EL (cell line): ENCODE data around the gene IKBIP.
"Not testable (repeated sequence)": the region's sequence is repeated elsewhere in the genome, so short reads cannot be mapped to it uniquely, and the experiment has no call there.

Source experiments
- DNase-seq: peaks from one replicate; pipeline ENCODE4 v3.0.0-alpha.2; 2016

Gene IKBIP

DNA sequence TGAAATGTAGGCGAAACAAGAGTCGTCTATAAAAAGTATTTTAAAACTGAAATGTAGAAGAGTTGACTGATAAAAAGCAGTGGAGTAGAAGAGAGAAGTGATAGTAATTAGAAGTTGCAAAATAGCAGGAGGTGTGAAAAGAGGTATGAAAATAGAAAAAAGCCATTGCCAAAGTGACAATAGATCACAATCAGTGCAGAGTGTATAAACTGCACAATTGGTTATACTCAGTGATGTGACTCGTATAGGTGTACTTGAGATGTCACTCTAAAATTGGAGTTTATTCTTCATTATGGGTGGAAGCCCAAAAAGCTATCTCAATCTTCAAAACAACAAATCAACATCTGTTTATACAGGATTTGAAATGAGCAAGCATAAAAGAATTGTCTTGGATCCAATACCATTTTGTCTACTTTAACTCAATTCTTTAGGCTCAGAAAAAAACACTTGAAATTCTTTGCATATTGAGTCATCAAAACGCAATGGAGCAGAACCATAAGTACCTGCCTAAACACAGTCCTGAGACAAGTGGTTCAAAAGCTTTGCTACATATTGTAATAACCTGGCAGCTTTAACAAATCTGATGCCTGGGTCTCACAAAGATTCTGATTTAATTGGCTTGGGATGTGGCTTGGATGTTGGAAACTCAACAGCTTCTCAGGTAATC lies 8.8 kb downstream of the IKBIP start:
- peak; percentile 83 for DNase-seq

DNA sequence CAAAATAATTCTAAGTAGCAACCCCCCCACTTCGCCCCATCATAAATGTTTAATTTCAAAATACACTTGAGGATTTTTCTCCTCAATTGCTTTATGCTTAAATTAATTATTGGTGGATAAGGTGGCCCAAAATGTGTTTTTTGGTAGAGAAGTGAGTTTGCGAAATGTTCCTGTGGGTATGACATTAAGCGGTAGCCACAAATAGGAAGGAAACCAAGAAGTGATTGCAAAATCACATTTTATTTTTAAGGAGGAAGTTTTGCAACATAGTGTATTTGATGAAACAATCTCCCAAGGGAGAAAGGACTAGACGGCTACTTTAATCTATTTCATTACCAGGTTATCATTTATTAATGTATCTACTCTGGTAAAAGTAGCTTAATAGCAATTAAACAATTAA lies 25.6 kb downstream of the IKBIP start:
- no peak for DNase-seq

DNA sequence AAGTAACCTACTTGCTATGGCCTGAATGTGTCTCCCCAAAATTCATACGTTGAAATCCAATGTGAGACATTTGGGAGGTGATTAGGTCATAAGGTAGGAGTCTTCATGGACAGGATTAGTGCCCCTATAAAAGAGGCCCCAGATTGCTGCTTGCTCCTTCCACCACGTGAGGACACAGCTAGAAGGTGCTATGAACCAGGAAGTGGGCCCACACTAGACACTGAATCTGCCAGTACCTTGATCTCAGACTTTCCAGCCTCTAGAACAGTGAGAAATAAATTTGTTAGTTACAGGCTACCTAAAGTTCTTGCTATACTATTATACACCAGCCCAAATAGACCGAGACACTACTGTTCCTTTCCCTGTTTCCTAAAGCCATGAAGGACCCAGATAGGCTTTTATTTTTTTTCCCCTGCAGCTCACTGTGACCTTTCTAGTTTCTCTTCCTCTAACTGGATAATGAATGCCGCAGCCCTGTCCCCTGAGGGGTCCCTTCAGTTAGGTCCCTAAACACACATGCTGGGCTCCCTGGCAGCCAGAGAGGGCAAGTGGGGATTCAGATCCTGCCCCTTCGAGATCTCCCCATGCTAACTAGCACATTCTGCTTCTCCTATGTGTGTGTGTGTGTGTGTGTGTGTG lies 31.8 kb downstream of the IKBIP start:
- DNase-seq: no peak

DNA sequence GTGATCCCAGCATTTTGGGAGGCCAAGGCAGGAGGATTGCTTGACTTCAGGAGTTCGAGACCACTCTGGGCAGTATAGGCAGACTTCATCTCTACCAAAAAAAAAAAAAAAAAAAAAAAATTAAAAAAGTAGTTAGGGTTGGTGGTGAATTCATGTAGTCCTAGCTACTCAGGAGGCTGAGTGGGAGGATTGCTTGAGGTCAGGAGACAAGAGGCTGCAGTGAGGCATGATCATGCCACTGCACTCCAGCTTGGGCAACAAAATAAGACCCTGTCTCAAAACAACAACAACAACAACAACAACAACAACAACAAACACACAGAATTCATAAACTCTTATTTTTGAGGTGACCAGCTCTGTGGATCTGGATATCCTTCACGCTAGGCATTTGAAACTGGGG lies 34.0 kb downstream of the IKBIP start:
- DNase-seq: no peak

DNA sequence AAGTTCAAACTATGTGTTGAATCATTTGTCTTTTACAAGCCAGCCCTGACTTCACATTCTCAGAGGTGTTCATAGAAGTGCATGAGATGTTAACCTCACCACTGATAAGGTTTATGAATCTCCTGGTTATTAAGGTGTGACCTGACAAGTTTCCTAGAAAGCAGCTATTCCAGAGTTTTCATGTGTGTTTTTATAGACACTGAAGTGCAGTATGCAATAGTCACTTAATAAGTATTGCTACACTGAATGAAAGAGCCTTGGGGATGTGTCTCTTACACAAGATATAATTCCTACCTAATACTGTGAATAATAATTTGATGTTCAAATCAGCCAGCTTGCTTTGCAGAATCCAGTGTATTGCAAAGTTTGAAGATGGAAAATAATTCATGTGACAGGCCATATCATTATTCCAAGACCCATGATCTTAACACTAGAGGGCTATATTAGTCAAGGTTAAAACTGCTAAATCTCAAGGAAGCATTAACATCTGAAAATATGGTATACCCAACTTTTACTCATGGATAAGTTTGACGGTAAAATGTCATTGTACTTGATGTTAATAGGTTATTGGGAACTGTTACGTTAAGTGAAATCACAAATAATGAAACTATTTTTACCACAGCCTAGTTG lies 38.1 kb downstream of the IKBIP start:
- DNase-seq: no peak

DNA sequence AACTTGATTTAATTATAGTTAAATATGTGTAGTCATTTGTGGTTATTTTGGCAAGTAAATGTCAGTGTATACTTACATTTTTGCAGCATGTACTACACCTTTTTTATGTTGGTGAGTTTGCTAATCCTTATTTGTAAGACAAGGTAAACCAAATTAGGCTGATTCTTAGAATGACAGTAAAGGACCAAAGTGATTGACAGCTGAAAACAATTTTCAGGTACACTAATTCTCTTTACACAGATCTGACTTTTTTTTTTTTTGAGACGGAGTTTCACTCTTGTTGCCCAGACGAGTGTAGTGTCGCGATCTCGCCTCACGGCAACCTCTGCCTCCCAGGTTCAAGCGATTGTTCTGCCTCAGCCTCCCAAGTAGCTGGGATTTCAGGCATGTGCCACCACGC lies 42.7 kb downstream of the IKBIP start:
- DNase-seq: no peak

DNA sequence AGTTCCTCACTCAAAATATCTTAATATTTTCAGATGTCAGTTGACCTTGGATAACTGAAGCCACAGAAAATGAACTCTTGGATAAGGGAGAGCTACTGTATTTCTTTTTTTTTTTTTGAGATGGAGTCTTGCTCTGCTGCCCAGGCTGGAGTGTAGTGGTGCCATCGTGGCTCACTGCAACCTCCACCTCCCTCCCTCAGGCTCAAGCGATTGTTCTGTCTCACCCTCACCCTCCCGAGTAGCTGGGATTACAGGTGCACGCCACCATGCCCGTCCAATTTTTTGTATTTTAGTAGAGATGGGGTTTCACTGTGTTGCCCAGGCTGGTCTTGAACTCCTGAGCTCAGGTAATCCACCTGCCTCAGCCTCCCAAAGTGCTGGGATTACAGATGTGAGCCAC lies 47.3 kb downstream of the IKBIP start:
- not testable (repeated sequence) for DNase-seq

DNA sequence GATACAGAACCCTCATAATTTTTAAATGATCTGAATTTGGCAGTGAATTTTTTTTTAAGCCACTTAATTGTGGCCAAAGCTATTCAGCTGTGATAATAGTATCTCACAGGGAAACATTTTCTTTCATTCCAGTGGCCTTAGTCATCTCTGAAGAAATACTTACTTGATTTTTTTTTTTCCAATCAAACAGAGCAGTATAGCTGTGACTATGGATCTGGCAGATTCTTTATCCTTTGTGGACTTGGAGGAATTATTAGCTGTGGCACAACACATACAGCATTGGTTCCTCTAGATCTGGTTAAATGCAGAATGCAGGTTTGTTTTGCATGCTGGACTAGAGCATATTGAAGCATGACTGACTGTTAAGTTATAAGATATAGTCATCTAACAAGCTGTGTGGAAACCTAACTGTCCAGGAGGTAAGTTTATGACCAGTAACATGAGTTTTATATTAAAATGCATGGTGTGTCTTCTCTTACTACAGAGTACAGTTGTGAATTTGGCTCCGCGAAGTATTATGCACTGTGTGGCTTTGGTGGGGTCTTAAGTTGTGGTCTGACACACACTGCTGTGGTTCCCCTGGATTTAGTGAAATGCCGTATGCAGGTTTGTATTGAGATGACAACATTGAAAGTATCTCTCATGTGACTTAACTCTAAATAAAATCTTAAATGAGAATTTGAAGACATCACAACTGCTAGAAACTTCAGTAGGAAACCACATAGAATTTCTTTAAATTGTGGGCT lies 49.2 kb downstream of the IKBIP start:
- peak; percentile 84 for DNase-seq

DNA sequence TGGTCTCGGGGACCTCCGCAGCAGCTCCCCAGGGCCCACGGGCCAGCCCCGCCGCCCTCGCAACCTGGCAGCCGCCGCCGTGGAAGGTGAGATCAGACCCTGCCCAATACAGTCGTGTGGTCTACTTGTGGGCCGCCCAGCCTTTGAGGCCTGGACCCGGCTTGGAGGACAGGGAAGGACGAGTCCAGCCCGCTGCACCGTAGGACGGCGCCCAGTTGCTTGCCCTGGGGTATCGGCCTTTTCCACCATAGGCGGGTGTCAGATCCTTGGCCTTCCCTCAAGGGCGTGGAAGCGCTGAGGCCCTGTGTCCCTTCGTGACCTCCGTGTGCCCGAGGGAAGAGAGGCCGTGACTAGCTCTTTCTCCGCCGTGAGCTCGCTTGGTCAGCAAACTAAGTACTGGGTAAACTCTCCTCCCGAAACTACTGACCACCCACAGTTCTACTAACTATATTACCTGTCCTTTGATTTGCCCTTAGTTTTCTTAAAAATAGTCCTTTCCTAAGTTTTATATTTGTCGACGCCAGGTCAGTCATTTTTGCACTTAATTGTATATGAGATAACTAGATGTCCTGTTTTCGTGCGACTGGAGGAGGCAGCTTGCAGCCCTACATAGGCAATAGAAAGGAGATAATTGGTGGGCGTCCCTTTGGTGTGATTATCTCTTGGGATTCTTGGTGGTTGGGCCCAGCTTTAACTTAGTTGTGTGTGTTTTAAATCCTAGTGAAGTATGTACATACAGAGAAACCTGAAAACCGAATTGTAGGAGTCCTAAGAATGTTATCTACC lies 50.3 kb downstream of the IKBIP start:
- peak; percentile 21 for DNase-seq

DNA sequence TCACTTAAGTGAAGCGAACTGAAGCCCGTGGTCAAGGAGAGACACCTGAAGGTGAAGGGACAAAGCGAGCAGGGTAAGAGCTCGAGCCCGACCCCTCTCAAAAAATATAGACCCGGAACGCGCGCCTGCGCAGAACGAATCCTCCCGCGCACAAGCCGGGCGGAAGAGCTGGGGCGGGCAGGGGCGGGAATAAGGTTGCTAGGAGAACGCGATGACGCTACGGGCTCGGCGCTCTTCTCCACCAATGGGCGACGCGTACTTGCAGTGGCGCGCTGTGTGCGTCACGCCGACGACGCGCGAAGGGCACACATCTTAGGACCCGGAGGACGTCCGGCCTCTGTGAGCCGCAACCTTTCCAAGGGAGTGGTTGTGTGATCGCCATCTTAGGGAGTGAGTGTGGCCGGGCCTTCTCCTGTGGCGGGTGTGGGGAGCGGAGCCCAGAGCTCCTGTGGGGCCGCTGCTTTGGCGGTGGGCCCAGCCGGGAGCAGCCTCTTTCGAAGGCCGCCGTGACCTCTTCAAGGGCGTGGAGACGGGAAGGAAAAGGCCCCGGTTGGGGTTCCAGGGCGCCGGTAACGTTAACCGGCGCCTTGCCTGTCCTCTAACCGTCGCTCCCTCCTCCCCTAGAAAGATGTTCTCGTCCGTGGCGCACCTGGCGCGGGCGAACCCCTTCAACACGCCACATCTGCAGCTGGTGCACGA lies 51.1 kb downstream of the IKBIP start, which contains the start of gene SLC25A3:
Gene SLC25A3 (plus strand): TSS at position 336 of the 699 bp plus-strand sequence. CDS start 293 bp downstream, at position 629.
- DNase-seq: peak; percentile 97

DNA sequence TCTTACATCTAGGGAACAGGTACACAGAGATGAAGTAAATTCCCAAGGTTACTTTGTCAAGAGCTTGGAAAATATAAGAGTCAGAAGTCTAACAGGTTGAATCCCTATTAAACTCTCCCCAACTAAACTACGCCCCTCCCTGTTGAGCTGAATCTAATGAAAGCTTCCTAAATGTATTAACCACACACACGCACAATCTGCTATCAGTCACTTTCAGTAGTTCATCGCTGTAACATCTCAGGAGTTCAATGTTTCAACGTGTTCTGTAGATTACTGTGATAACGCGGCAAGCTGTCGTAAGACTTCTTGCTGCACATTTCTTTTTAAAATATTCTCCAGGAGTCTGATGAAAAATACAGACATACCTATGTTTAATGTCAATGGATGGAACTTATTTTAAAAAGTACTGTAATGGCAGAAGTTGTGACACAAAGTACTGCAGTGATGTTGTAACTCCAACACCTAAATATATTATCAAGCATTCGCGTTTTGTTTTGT lies 51.7 kb downstream of the IKBIP start:
- DNase-seq: no peak

DNA sequence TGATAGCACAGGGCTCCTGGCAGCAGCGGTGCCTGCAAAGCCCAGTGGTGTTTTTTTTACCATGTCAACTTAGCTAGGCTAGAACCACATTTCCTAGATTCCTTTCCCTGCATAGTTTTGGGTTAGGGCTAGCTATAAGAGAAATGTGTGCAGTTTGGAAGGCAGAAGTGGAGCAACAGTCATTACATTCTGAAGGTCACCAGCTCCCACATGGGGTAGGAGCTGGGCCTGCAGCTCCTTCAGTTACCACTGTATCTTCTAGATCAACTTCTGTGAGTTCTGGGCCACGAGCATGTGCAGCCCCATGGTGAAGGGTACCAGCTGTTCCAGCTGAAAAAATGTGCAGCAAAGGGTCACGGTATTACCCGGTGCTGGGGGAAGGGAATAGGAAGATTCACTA lies 53.4 kb downstream of the IKBIP start:
- no peak for DNase-seq

DNA sequence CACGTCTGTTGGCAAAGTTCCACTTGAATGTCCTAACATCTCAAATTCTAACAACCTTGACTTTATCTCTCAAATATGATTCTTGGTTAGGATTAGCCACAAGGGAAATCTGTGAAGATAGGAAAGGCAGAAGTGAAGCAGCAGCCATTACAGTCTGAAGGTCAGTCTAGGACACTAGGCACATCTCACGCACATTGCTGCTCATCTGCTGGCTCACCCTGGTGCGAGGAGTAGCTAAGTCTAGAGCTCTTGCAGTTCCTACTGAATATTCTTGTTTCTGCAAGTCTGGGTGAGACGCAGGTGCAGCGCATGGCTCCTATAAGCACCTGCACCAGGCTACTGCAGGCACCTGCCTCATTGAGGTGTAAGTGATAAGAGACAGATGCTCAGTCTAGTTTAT lies 57.5 kb downstream of the IKBIP start:
- no peak for DNase-seq

DNA sequence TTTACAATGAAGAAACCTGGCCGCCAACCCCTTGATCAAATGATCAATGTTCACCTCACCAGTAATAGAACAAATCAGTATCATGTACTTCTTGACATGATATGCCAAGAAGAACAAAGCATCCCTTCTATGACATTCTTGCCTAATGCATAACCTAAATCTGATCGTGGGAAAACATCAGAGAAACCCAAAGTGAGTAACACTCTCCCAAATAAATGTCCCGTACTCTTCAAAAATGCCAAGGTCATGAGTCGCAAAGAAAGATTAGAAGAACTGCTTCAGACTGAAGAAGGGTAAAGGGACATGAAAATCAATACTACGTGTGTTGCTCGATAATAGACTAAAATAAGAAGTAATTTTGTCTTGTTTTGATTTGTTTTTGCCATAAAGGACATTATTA lies 62.5 kb downstream of the IKBIP start:
- peak; percentile 66 for DNase-seq

DNA sequence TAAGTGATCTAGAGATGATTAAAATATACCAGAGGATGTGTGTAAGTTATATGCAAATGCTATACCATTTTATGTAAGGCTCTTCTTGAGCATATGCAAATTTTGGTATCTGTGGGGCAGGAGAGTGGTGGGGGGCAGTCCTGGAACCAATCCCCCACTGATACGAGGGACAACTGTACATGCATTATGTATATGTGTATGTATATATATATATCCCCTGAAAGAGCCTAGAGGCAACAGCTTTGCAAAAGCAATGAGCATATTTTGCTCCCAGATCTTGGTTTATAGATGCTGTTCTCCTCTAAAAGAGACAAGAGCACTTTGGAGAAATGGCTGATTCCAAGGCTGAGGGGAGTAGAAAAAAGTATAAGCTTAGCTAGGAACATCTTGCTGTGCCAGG lies 63.5 kb downstream of the IKBIP start:
- no peak for DNase-seq

DNA sequence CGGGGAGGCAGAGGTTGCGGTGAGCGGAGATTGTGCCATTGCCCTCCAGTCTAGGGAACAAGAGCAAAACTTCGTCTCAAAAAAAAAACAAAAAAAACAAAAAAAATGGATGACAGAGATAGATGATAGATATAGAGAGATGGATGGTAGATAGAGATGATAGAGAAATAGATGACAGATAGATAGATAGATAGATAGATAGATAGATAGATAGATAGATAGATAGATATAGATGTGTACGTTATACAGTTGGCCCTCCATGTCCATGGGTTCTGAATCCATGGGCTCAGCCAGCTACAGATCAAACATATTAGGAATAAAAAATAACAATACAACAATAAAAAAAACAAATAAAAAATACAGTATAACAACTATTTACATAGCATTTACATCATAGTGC lies 63.9 kb downstream of the IKBIP start:
- no peak for DNase-seq

DNA sequence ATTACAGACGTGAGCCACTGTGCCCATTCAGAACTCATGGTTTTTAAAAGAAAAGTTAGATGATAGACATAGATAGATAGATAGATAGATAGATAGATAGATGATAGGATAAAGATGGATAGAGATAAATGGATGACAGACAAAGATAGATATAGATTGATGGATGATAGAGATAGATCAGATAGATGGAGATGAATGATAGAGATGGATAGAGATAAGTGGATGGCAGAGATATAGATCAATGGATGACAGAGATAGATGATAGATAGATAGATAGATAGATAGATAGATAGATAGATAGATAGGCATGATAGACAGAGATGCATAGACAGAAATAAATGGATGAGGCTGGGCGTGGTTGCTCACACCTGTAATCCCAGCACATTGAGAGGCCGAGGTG lies 64.8 kb downstream of the IKBIP start:
- DNase-seq: no peak

DNA sequence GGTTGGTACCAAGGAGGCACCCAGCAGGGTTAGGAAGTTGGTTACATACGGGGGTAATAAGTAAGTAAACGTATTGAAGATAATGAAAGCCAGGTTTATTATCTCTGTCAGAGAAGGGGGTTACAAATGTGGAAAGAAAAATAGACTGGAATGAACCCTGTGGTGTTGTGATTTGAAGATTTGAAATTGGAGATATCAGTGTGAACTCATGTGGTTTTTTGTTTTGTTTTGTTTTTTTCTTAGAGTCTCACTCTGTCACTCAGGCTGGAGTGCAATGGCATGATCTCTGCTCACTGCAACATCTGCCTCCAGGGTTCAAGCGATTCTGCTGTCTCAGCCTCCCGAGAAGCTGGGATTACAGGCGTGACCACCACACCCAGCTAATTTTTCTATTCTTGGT lies 65.2 kb downstream of the IKBIP start:
- no peak for DNase-seq

DNA sequence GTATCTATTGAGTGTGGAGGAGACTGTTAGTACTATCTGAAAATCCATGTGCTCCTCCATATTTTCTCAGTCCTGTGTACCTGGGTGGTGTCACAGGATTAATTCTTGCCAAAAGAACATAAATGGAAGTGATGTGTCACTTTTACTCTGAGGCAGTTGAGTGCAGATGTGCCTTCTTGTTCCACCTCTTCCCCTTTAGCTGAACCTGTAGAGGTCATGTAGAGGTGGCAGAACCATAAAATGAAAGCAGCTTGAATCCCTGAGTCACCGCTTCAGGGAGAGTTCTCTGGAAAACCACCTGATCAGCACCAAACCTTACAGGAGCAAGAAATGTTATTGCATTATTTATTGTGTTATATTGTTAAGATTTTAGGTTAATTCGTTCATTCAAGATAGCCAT lies 65.8 kb downstream of the IKBIP start:
- no peak for DNase-seq

DNA sequence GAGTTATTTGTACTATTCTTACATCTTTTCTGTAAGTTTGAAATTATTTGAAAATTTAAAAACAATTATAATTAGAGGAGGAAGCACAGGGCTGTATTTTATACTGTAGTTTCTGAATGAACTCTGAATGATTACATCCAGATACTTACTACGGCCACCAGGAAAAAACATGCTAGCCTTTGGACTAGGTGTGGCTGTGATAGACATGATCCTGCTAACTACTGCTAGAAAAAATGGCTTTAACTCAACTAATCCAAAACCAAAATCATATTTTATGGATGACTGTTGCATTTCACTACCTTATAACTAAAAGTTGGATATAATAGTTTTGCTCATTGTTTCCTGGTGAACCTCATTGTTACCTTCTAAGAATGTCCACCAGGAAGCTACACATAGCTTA lies 66.2 kb downstream of the IKBIP start:
- DNase-seq: no peak

DNA sequence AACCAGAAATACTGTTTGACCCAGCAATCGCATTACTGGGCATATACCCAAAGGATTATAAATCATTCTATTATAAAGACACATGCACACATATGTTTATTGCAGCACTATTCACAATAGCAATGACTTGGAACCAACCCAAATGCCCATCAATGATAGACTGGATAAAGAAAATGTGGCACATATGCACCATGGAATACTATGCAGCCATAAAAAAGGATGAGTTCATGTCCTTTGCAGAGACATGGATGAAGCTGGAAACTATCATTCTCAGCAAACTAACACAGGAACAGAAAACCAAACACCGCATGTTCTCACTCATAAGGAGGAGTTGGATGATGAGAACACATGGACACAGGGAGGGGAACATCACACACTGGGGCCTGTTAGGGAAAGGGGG lies 67.8 kb downstream of the IKBIP start:
- not testable (repeated sequence) for DNase-seq

DNA sequence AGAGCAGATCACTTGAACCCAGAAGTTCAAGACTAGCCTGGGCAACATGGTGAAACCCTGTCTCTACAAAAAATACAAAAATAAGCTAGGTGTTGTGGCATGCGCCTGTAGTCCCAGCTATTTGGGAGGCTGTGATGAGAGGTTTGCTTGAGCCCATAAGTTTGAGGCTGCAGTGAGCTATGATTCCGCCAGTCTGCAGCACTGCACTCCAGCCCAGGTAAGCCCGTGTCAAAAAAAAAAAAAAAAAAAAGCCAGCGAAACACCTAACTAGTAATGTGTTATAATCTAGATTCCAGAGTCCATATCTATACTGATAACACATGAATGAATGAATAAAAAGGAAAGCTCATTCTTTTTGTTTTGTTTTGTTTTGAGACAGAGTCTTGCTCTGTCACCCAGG lies 69.6 kb downstream of the IKBIP start:
- DNase-seq: no peak
